ENCODE data around the gene DLEC1.
"Not testable (repeated sequence)": the region's sequence is repeated elsewhere in the genome, so short reads cannot be mapped to it uniquely, and the experiment has no call there.

Gene DLEC1

DNA sequence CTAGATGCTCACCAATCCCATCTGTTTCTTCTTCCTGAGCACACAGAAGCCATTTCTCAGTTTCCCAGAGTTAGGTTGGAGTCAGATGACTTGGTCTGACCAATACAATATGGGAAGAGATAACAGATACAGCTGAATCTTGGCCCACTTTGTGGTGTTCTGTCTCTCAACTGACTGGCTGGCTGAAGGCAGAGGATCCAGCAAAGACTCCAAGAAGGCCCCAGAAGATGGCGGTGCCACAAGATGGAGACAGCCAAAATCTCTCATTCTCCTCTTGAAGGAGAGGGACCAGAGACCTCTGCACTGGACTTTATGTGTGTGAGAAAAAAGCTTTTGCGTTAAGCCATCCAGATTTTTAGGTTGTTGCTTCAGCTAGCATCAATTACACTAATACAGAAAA lies 118.1 kb downstream of the DLEC1 start:
- no CpG with 5 or more reads among the region's 2 CpGs for WGBS (ENCODE audit: extremely low coverage, insufficient coverage, low lambda C conversion rate)
- Histone ChIP-seq H3K79me2 (ENCODE audit: control insufficient read depth, insufficient read depth, low read length) (no peaks in the 10 kb centered on the region), H3K4me3 (ENCODE audit: low read length) (no peak overlapping the region), H4K5ac (ENCODE audit: low read length) (no peak overlapping the region), H2BK15ac (replicated peaks; ENCODE audit: low read depth) (no peak overlapping the region), H3K23ac (ENCODE audit: low read length) (no peak overlapping the region), H3K27me3 (ENCODE audit: insufficient read depth, low read length, poor library complexity) (no peaks in the 10 kb centered on the region), H3K4me1 (ENCODE audit: control insufficient read depth, low read depth, low read length) (no peaks in the 10 kb centered on the region), H3K9ac (ENCODE audit: low read length) (no peak overlapping the region), H4K8ac (ENCODE audit: low read depth, low read length) (no peak overlapping the region), H3K36me3 (ENCODE audit: control insufficient read depth, insufficient read depth, low read length) (no peaks in the 10 kb centered on the region), H3K27ac (ENCODE audit: low read depth, low read length) (no peak overlapping the region), H3K79me1 (ENCODE audit: low read length) (no peaks in the 10 kb centered on the region), H2BK120ac (ENCODE audit: low read depth, low read length) (no peak overlapping the region), H3K4me2 (ENCODE audit: low read length) (no peak overlapping the region), H3K4ac (ENCODE audit: low read depth, low read length) (no peak overlapping the region), H2BK5ac (ENCODE audit: low read length) (no peak overlapping the region), H3K18ac (ENCODE audit: low read length) (no peak overlapping the region), H2AK5ac (ENCODE audit: low read length) (no peak overlapping the region), H3K56ac (ENCODE audit: low read length) (no peak overlapping the region)
- no peak for DNase-seq

GRCh38 chr3:38157595-38157994 lies 118.6 kb downstream of the DLEC1 start:
- Histone ChIP-seq H3K56ac (ENCODE audit: low read length) (no peak overlapping the region), H3K4ac (ENCODE audit: low read depth, low read length) (no peak overlapping the region), H3K4me2 (ENCODE audit: low read length) (no peak overlapping the region), H3K18ac (ENCODE audit: low read length) (no peak overlapping the region), H3K4me3 (ENCODE audit: low read length) (no peak overlapping the region), H2BK15ac (replicated peaks; ENCODE audit: low read depth) (no peak overlapping the region), H2AK5ac (ENCODE audit: low read length) (no peak overlapping the region), H3K23ac (ENCODE audit: low read length) (no peak overlapping the region), H3K27ac (ENCODE audit: low read depth, low read length) (no peak overlapping the region), H3K4me1 (ENCODE audit: control insufficient read depth, low read depth, low read length) (no peaks in the 10 kb centered on the region), H3K79me1 (ENCODE audit: low read length) (no peaks in the 10 kb centered on the region), H4K8ac (ENCODE audit: low read depth, low read length) (no peak overlapping the region), H3K36me3 (ENCODE audit: control insufficient read depth, insufficient read depth, low read length) (no peaks in the 10 kb centered on the region), H2BK5ac (ENCODE audit: low read length) (no peak overlapping the region), H2BK120ac (ENCODE audit: low read depth, low read length) (no peak overlapping the region), H3K9ac (ENCODE audit: low read length) (no peak overlapping the region), H3K79me2 (ENCODE audit: control insufficient read depth, insufficient read depth, low read length) (no peaks in the 10 kb centered on the region), H3K27me3 (ENCODE audit: insufficient read depth, low read length, poor library complexity) (no peaks in the 10 kb centered on the region), H4K5ac (ENCODE audit: low read length) (no peak overlapping the region)
- no CpG with 5 or more reads among the region's 3 CpGs for WGBS (ENCODE audit: extremely low coverage, insufficient coverage, low lambda C conversion rate)
- DNase-seq: no peak

DNA sequence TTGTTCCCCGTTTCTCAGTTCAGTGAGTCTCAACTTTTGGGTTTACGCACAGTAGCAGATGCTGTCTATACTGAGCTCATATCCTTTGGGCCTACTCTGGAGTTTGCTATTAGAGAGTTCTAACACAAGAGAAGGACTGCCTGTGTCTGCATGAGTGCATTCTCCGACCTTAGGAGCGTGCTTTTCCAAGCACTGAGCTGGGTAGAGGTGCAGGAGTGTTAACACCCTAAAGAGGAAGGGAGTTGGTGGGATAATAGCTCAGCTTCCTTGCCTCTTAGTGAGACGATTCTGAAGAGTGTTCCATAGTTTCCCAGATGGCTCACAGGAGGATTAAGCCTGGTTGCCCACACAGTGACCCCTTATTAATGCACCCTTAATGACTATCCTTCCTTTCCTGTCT lies 119.5 kb downstream of the DLEC1 start:
- no peak overlapping the region for H3K4me3 ChIP-seq (ENCODE audit: low read length)
- H3K56ac ChIP-seq (ENCODE audit: low read length): no peak overlapping the region
- no peak overlapping the region for H3K9ac ChIP-seq (ENCODE audit: low read length)
- H3K79me1 ChIP-seq (ENCODE audit: low read length): no peaks in the 10 kb centered on the region
- no peak overlapping the region for H3K18ac ChIP-seq (ENCODE audit: low read length)
- no CpG with 5 or more reads among the region's 5 CpGs for WGBS (ENCODE audit: extremely low coverage, insufficient coverage, low lambda C conversion rate)
- no peaks in the 10 kb centered on the region for H3K4me1 ChIP-seq (ENCODE audit: control insufficient read depth, low read depth, low read length)
- H3K36me3 ChIP-seq (ENCODE audit: control insufficient read depth, insufficient read depth, low read length): no peaks in the 10 kb centered on the region
- no peaks in the 10 kb centered on the region for H3K27me3 ChIP-seq (ENCODE audit: insufficient read depth, low read length, poor library complexity)
- H3K79me2 ChIP-seq (ENCODE audit: control insufficient read depth, insufficient read depth, low read length): no peaks in the 10 kb centered on the region
- no peak overlapping the region for H4K8ac ChIP-seq (ENCODE audit: low read depth, low read length)
- H2AK5ac ChIP-seq (ENCODE audit: low read length): no peak overlapping the region
- H2BK120ac ChIP-seq (ENCODE audit: low read depth, low read length): no peak overlapping the region
- no peak overlapping the region for H3K27ac ChIP-seq (ENCODE audit: low read depth, low read length)
- no peak overlapping the region for H3K23ac ChIP-seq (ENCODE audit: low read length)
- no peak overlapping the region for H2BK15ac ChIP-seq (replicated peaks; ENCODE audit: low read depth)
- H3K4ac ChIP-seq (ENCODE audit: low read depth, low read length): no peak overlapping the region
- no peak overlapping the region for H4K5ac ChIP-seq (ENCODE audit: low read length)
- no peak overlapping the region for H2BK5ac ChIP-seq (ENCODE audit: low read length)
- no peak overlapping the region for H3K4me2 ChIP-seq (ENCODE audit: low read length)
- no peak for DNase-seq

DNA sequence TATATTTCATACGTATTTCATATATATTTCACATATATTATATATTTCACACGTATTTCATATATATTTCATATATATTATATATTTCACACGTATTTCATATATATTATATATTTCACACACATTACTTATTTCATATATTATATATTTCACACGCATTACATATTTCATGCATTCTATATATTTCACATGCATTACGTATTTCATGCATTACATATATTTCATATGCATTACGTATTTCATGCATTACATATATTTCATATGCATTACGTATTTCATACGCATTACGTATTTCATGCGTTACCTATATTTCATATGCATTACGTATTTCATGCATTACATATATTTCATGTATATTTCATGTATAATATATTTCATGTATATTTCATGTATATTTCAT lies 121.7 kb downstream of the DLEC1 start:
- not testable (repeated sequence) for H4K5ac ChIP-seq (ENCODE audit: low read length); H3K4me3 ChIP-seq (ENCODE audit: low read length); H2BK5ac ChIP-seq (ENCODE audit: low read length); H2BK15ac ChIP-seq (replicated peaks; ENCODE audit: low read depth); H2AK5ac ChIP-seq (ENCODE audit: low read length); H3K56ac ChIP-seq (ENCODE audit: low read length); H3K23ac ChIP-seq (ENCODE audit: low read length); H3K27ac ChIP-seq (ENCODE audit: low read depth, low read length); H3K4me2 ChIP-seq (ENCODE audit: low read length); H3K9ac ChIP-seq (ENCODE audit: low read length); H3K4ac ChIP-seq (ENCODE audit: low read depth, low read length); H3K36me3 ChIP-seq (ENCODE audit: control insufficient read depth, insufficient read depth, low read length); H3K4me1 ChIP-seq (ENCODE audit: control insufficient read depth, low read depth, low read length); H3K79me1 ChIP-seq (ENCODE audit: low read length); H4K8ac ChIP-seq (ENCODE audit: low read depth, low read length); DNase-seq; H3K27me3 ChIP-seq (ENCODE audit: insufficient read depth, low read length, poor library complexity); H3K79me2 ChIP-seq (ENCODE audit: control insufficient read depth, insufficient read depth, low read length); H3K18ac ChIP-seq (ENCODE audit: low read length); H2BK120ac ChIP-seq (ENCODE audit: low read depth, low read length)
- WGBS (ENCODE audit: extremely low coverage, insufficient coverage, low lambda C conversion rate): over 99% methylated on average over 10 of the region's 11 CpGs

- H3K36me3 ChIP-seq (ENCODE audit: control insufficient read depth, insufficient read depth, low read length): no peaks in the 10 kb centered on the region
- H3K4ac ChIP-seq (ENCODE audit: low read depth, low read length): no peak overlapping the region
- no peak overlapping the region for H3K27ac ChIP-seq (ENCODE audit: low read depth, low read length)
- H2BK120ac ChIP-seq (ENCODE audit: low read depth, low read length): no peak overlapping the region
- H2BK15ac ChIP-seq (replicated peaks; ENCODE audit: low read depth): no peak overlapping the region
- H3K27me3 ChIP-seq (ENCODE audit: insufficient read depth, low read length, poor library complexity): no peaks in the 10 kb centered on the region
- H2AK5ac ChIP-seq (ENCODE audit: low read length): no peak overlapping the region
- no peak overlapping the region for H4K5ac ChIP-seq (ENCODE audit: low read length)
- H4K8ac ChIP-seq (ENCODE audit: low read depth, low read length): no peak overlapping the region
- no peaks in the 10 kb centered on the region for H3K4me1 ChIP-seq (ENCODE audit: control insufficient read depth, low read depth, low read length)
- no peak overlapping the region for H3K4me3 ChIP-seq (ENCODE audit: low read length)
- H3K4me2 ChIP-seq (ENCODE audit: low read length): no peak overlapping the region
- peaks cover 8% of the 10 kb centered on the region for H3K79me1 ChIP-seq (ENCODE audit: low read length)
- peaks cover 19% of the 10 kb centered on the region for H3K79me2 ChIP-seq (ENCODE audit: control insufficient read depth, insufficient read depth, low read length)
- H3K9ac ChIP-seq (ENCODE audit: low read length): no peak overlapping the region
- no peak overlapping the region for H3K56ac ChIP-seq (ENCODE audit: low read length)
- DNase-seq: peak; percentile 47
- H2BK5ac ChIP-seq (ENCODE audit: low read length): no peak overlapping the region
- no CpG with 5 or more reads among the region's 12 CpGs for WGBS (ENCODE audit: extremely low coverage, insufficient coverage, low lambda C conversion rate)
- no peak overlapping the region for H3K18ac ChIP-seq (ENCODE audit: low read length)
- no peak overlapping the region for H3K23ac ChIP-seq (ENCODE audit: low read length)
Measured at GRCh38 chr3:38163117-38163840, 124.3 kb downstream of the DLEC1 start.

Data from mesendoderm (in vitro differentiated cells).